ENCODE results near the gene CDH15.
"Not testable (repeated sequence)": the region's sequence is repeated elsewhere in the genome, so short reads cannot be mapped to it uniquely, and the experiment has no call there.

The CDH15 gene

GRCh38 chr16:89156740-89157645 is 14.6 kb upstream of the CDH15 start:
- no peak for DNase-seq

- no peak for DNase-seq
Measured at GRCh38 chr16:89157778-89158177, 13.8 kb upstream of the CDH15 start.

GRCh38 chr16:89159066-89159849 is 12.3 kb upstream of the CDH15 start:
- no peak for DNase-seq

GRCh38 chr16:89159850-89160354 is 11.6 kb upstream of the CDH15 start:
- no peak for DNase-seq

GRCh38 chr16:89160977-89161701 is 10.4 kb upstream of the CDH15 start:
- DNase-seq, result no peak

GRCh38 chr16:89161763-89162713 is 9.5 kb upstream of the CDH15 start:
- DNase-seq, result no peak

- no peak for DNase-seq
Measured at GRCh38 chr16:89163297-89163696, 8.3 kb upstream of the CDH15 start.

GRCh38 chr16:89164436-89164835 is 7.1 kb upstream of the CDH15 start:
- DNase-seq, result no peak

GRCh38 chr16:89164847-89165680 is 6.5 kb upstream of the CDH15 start:
- no peak for DNase-seq

GRCh38 chr16:89165681-89165979 is 5.9 kb upstream of the CDH15 start:
- DNase-seq, result not testable (repeated sequence)

GRCh38 chr16:89166696-89167424 is 4.7 kb upstream of the CDH15 start:
- no peak for DNase-seq

GRCh38 chr16:89167425-89167941 is 4.1 kb upstream of the CDH15 start:
- peak; percentile 94 for DNase-seq

- DNase-seq, result no peak
Measured at GRCh38 chr16:89168381-89169189, 3.0 kb upstream of the CDH15 start.

- no peak for DNase-seq
Measured at GRCh38 chr16:89169778-89170177, 1.8 kb upstream of the CDH15 start.

- peak; percentile 49 for DNase-seq
Measured at GRCh38 chr16:89170346-89171215, 967 bp upstream of the CDH15 start.

- no peak for DNase-seq
Measured at GRCh38 chr16:89172171-89172527, 601 bp downstream of the CDH15 start.

GRCh38 chr16:89172528-89173173 is 1.1 kb downstream of the CDH15 start:
- DNase-seq, result no peak
